NCI-H226 (cell line): ENCODE data around the gene SMYD3.

ENCODE experiments used
- DNase-seq: peaks from one replicate; pipeline ENCODE4 v3.0.0-alpha.2; 2015

SMYD3 gene

DNA sequence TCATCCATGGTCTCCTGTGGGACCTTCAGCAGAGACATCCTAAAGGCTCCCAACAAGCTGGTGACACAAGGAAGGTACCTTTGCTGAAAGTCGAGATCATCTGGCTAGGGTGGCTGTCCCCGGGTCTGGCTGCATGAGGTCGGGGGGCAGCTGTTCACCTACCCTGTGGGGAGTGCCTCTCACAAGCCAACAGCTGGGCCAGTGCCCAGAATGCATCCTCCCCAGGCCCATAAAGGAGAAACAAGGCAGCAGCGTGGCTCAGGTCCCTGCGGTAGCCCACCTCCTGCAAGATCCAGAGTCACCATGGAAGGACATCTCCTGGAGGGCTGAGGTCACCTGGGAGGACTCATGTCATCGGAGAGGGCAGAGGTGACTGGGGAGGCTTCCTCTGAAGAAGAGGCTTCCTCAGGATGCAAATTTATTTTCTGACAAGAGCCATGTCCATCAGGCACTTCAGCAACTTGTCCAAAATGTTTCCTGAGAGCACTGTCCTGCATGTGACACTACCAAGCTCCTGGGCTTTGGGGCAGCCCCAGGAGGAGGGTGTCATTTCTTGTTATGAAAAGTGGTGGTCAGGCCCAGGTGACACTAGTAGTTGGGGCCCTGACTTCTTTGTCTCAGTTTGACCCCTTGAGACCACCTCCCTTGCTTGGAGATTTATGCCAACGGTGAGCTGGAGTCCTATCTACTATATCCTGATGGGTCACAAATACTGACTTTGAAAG, 6.7 kb upstream of the SMYD3 start:
- no peak for DNase-seq

DNA sequence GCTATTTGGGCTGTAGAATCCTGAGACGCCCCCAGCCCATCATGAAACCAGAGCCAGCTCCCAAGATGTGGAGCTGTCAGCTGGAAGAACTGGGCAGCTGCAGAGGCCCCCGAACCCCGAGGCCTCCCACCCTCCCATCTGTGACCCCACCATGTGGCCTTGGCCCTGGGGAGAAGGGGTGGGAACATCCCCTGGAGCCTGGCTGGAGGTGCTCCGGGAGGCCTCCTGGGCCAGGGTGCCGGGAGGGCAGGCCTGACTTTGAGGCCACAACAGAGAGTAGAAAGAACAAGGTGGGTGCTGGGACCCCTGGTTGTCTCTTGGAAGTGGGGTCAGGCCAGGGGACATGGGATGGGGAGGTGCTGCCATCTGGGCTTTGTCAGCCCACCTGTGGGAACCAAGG, 6.0 kb upstream of the SMYD3 start:
- DNase-seq = no peak

DNA sequence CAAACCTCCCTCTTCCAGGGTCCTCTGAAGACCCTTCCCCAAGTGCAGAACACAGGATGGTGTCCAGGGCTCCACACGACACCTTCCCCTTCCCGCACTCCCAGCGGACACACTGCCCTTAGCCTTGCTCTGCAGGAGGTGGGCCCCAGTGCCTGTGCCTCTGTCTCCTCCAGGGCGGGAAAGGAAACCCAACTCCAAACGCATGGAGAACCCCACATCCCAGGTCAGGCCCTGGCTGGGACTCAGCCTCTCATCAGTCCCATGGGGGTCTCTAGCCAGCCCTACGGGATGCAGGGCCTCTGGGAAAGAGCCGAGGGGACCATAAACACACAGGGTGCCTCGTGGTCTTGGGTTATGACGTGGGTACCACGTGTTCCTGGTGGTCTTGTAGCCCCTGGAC, 5.6 kb upstream of the SMYD3 start:
- no peak for DNase-seq

DNA sequence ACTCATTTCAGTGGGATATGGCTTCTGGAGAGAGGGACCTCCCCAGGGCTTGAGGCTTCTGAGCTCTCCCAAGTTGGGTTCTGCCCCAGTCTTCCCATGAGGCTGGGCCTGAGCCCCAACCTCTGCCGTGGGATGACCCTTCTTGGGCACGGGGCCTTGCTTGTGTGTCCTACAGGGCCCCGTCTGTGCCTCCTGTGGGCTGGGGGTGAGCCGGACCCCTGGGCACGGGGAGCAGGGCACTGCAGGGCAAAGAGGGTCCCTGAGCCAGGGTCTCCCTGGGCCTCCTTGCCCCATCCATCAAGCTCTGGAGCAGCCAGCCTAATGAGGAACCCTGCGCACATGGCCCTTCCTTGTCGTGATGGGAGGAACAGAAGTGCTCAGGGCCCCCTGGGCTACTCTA, 5.2 kb upstream of the SMYD3 start:
- DNase-seq = no peak

DNA sequence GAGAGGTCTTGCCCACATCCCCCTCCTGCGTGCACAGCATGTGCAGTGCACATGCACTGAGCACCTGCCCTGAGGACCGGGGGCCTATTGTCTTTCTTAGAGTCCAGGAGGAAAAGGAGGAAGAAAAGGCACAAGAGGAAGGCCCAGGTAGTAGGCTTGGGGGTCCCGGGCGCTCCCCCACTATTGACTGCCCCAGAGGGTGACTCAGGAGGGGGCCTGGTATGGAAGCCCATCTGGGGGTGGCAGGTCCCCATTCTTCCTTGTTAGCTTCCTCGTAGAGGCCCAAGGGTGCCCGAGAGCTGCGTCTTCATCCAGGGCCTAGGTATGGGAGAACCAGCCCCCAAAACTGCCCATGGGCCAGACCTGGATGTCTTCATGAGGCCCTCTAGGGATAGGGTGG, 4.1 kb upstream of the SMYD3 start:
- DNase-seq = no peak

DNA sequence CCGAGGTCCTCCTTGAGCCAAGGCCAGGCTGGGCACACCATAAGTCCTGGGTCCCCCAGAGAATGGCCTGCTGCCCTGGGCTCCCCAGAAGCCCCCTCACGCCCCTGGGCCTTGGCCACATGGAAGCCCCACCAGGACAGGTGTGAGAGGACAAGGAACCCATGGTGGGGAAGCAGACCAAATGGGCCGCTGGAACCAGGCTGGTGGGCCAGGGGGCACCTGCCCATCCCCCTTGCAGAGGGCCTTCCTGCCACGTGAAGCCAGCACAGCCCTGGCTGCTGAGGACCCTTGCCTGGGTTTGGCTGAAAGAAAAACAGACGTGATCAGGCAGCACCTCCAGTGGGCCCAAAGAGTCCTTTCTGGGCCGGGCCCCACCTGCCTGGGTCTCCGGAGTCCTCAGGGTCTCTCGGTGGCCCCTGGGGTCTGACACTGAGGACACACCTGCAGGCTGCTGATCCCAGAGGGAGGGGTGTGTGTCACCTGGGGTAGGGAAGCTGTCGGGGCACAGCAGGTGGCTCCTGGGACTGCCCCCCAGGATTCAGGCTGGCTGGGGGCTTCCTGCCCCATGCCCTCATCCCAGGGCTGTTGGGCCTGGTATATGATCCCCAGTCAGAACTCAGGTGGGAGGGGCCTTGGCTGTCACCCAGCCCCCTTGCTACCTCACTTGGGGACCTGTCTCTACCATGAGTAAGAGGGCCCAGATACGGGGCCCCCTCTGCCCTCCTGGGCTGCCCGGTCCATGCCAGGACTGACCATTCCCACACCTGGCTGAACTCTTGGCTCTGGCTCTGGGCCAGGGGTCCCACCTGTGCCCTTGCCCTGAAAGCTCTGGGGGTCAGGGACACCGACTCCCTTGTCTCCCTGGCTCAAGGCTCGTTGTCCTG, 3.3 kb upstream of the SMYD3 start:
- no peak for DNase-seq

DNA sequence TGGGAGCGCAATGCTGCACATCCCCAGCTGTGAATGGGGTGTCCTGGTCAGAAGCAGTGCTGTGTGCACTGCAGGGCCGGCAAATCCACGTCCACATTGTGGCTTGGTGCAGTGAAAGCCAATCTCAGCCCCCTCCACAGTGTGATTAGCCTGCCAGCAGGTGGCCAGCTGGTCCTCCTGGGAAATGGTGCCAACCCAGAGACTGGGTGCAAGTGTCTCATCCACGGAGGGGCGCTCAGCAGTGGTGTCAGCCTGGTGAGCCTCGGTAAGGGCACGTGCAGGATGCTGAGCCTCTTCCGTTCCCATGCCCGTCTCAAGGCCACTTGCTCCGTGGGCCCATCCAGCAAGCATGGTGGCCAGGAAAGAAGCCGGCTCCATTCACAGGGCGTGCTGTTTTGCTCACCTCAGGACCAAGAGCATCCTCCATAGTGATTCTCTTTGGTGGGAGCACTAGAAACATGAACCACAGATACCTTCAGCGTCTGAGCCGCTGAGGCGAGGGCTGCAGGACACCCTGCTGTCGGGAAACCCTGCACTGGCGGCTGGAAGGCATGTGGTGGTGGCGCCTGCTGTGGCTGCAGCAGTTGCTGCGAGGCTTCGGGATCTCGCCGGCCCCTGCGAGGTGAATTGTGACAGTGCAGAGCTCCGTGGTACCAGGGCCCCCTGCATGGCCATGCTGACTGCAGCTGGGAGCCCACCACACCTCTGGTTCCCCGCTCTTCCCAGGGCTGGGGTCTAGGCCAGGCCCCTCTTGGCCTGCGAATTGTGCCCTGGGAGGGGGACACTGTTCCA, 2.0 kb upstream of the SMYD3 start:
- no peak for DNase-seq

DNA sequence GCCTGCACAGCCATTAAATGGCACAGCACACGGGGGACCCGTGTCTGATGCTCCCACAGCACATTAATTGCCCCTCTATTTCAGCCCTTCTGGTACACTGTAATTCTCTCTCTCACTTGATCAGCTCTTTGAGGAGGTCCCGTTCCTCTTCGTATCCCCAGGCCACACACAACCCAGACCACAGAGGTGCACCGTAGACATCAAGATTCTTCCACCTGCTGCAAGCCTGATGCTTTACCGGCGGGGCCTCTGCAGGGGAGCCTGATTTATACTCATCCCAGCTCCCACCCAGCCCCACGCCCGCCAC, 759 bp downstream of the SMYD3 start:
- no peak for DNase-seq

DNA sequence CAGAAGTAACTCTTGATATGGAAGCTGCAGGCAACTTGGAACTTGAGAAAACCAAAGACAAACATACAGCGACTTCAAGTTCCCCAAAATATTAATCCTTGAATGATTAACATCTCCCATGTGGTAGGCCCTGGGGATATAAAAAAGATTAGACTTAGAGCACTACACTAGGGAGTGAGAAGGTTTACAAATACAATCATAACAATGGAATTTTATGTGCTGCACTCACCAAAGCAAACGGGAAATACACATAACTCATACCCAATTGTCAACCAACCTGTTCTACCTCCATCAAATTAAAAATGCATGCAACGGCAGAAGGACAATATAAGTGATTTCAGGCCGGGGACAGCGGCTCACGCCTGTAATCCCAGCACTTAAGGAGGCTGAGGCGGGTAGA, 3.7 kb downstream of the SMYD3 start:
- peak; percentile 35 for DNase-seq

DNA sequence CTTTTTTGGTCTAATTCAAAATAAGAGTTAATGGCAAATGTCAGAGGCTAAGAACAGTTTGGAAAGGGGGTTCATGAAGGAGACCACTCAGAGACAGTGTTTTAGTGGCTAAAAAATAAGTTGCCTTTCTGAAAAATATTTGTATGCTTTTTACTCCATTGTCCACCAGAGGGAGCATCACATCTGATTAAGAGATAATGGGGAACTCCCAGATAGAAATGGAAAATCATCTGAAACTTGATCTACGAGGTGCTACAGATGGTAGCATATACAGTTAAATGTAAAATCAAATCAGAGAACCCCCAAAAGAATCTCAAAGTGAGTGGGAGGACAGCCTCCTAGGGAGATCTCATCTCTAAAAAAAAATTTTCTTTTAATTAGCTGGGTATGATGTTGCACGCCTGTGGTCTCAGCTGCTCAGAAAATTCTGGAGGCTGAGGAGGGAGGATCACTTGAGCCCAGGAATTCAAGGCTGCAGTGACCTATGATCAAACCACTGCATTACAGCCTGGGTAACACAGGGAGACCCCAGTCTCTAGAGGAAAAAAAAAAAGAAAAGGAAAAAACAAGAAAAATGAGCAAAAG, 9.7 kb downstream of the SMYD3 start:
- peak; percentile 37 for DNase-seq

DNA sequence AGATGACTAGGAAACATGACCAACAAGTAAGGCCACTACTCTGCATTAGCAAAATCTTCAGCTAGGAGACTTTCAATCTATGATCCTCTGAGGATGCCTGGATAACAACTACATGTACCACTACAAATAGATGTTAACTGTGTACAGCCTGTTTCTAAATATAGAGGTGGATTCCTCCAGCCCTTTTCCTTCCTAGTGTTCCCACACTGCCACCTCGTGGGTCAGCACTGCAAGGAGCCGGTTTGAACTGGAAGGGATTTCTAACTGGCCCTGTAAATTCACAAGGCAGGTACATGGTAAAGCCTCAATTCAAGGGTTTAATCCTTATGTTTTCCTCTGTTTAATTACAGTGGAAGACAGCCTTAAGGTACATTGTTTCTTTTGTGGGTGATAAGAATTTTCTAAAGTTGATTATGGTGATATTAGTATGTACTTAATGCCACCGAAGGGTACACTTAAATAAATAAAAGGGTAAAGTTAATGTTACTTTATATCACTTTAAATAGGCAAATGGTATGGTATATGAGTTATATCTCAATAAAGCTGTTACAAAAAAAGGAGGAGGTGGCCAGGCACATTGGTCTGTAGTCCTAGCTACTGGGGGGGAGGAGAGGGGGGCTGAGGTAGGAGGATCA, 14.4 kb downstream of the SMYD3 start:
- DNase-seq = peak; percentile 53

DNA sequence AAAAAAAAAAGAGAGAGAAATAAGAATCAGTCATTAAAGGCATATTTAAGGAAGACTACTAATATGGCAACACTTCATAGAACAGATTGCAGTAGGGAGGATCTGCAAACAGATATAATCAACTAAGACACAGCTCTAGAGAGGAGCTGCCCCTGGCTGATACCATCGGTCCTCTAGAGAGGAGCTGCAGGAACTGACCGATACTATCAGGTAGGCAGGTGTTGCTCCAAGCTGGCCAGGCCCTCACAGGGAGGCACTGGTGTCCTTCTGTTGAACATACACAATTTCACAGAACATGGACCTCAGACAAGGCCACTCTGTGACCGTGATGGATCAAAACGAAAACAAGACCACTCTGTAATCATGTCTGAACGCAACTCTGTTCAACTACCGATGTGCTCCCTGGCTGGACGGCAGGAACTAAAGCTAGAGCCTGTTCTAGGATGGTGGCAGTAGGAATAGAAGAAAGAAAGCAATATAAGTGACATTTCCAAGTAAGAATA, 15.5 kb downstream of the SMYD3 start:
- DNase-seq = no peak

DNA sequence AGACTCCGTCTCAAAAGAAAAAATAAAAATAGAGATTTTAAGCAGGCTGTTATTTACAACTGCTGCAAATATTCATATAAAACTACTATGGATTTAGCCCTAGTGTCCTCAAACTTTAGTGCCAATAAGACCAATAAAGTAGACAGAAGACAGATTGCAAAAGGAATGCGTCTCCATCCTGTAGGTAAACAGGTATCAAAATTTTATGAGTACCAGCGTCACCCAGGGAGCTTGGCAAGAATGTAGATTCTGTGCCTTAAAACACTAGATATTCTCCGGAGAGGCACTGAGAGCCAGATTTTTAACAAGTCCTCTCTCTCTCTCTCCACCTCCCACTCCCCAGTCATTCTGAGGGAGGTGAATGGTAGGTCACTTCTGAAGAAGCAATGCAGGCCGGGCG, 18.4 kb downstream of the SMYD3 start:
- no peak for DNase-seq

DNA sequence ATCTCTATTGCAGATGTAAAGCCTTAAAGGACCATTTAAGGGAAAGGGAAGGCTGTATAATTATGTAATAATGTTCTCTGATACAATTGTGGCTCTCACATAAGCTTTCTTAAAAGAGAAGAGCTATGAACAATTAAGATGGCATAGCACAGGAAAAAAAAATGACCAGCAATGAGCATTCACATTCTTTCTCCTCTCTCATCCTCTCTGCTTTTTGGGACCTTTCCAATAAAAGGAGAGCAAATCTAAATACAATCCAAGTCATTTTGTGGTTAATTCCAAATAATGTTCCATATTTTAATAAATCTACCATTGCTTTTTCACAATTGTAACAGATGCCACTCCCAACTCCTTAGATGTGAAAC, 23.5 kb downstream of the SMYD3 start:
- no peak for DNase-seq

DNA sequence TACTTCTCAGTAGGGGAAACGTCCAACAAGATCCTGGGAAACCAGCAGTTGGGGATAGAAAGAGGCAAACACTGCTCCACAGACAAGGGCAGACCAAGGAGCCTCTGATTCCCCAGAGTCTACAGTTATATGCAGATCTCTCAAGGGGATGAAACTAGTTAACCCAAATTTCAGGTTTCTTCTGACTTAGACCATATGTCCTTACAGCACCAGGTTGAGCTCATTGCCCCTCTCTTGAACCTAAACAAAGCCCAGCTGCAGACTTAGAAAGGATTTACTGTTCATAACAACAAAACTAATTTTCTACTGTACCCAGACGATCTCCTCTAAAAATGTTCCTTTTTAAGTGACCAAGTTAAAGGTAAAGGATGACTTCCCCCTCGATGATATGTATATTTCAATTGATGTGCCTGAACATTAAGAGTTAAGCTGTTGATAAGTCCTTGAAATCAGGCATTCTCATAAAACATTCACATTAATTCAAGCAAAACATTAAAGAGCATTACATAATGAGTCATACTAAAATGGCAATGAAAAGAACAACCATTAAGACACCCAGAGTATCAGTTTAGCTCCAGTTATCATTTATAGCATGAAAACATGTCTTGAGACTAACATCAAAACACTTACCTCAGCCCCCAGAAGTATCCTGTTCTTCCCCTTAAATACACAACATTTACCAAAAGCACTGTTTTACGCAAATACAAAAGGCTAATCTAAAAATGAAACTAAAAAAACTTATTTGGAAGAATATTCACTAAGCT, 24.1 kb downstream of the SMYD3 start:
- no peak for DNase-seq

DNA sequence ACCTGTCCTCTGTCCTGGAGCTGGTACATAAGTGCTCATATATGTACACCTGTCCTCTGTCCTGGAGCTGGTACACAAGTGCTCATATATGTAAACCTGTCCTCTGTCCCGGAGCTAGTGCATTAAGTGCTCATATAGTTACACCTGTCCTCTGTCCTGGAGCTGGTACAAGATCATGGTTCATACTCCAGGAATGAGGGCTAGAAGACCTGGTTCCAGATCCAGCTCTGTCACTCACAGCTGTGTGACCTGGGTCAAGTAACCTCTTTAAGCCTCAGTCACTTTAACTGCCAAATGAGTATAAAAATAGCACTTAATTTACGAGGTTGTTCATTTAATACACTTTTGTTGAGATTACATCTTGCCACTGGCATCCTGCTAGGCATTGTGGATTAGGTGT, 28.0 kb downstream of the SMYD3 start:
- DNase-seq = no peak

DNA sequence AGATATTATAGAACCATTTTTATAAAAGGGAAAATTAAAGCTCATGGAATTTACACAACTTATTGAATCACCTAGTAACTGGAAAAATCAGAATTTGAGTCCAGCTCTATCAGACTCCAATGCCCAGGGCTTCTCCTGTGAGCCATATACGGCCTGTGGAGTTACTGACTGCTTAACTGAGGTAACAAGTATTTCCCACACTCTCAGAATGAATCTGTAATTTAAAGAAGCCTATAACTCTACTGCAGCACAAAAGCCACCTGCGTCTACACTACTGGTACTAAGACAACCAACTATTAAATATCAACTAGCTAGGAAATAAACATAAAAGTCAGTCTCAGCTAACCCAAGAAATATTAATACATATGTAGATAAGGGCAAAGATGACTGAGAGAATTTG, 29.4 kb downstream of the SMYD3 start:
- DNase-seq = no peak

DNA sequence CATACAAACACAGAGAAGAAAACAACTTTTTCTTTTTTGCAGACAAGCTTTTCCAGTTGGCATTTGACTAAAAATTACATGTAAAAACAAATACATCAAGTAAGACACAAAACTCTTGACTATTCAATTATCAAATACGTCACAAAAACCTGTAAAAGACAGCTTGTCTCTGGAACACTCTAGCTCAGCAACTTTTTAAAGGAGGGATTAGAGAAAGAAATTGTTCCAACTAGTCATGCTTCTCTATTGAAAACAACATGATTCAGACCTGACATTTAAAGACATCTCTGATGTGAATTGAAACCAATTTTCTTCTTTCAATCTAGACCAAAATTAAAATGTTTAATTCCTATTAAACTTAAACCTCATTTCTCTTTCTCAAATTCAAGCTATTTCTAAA, 30.3 kb downstream of the SMYD3 start:
- no peak for DNase-seq

DNA sequence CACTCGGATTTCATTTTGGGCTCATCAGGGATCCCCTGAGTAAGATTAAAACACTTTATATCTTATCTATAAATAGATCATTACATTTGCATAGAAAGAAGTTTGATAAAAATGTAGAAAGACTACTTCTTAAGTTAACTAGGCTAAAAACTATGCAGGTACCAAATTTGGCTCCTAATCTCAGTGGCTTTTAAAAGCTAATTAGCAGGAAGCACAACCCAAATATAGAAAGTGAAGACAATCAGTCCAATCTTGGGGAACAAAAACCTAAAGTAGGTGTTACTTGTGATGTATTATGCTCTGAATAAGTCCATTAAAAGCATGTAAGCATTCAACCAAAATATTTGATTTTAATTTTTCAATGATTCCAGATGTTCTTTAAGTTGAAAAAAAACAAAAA, 35.4 kb downstream of the SMYD3 start:
- no peak for DNase-seq

DNA sequence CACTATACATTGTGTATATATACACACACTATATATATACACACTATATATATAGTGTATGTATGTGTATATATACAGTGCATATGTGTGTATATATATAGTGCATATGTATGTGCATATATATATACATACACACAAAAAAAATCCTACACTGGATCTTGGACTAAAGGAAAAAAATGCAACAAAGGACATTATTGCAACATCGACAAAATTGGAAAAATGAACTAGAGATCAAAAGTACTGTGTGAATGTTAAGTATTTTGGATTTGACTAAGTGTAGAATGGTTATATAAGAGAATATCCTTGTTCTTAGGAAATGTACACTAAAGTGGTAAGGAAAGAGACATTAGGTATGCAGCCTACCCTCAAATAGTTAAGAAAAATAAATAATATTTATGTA, 36.5 kb downstream of the SMYD3 start:
- no peak for DNase-seq

DNA sequence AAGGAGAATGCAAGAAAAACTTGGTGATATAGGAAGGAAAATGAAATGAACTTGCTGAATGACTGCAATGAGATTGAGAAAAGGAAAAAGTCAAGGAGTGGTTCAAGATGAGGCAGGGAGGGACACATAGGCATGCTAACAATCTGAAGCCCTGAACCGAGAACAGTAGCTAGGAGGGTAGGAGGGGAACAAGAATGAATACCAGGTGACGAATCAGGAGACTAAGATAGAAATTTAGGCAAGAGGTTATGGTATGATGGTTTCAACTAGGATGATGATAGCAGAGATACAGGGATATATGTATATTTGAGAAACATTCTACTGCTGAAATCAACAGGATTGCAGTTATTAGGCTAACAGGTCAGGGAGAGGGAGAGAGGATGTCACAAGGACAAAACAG, 44.1 kb downstream of the SMYD3 start:
- DNase-seq = no peak

DNA sequence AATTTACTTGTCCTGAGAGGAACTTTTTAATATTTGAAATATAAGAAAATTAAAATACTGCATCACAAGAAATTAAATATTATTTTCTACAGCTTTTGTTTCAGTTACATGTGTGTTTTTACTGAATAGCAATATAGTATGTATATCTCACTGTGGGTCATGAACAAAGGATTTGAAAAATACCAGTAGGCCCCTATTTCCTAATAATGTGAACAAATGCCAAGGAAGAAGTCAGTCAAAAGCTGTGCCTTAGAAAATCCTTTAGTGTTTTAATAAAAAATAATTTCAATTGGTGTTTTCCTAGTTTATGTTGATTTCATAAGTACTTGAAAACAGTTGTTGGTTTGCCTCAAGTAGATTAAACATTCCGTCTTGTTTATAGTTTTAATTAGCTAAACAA, 46.7 kb downstream of the SMYD3 start:
- no peak for DNase-seq
